T follicular helper cell (primary cell): ENCODE measurements around the gene CHST13.
"Not testable (repeated sequence)": the region's sequence is repeated elsewhere in the genome, so short reads cannot be mapped to it uniquely, and the experiment has no call there.

Source experiments
- DNase-seq: peaks from one replicate; pipeline ENCODE4 v3.0.0-alpha.2; 2020; ENCODE audit warnings: low read depth

Gene CHST13

GRCh38 chr3:126525853-126526667, 2.1 kb downstream of the CHST13 start:
- no peak for DNase-seq

GRCh38 chr3:126526668-126527005, 2.7 kb downstream of the CHST13 start:
- no peak for DNase-seq

GRCh38 chr3:126527006-126527405, 3.1 kb downstream of the CHST13 start:
- no peak for DNase-seq

- no peak for DNase-seq
Measured at GRCh38 chr3:126527455-126528211, 3.7 kb downstream of the CHST13 start.

- no peak for DNase-seq
Measured at GRCh38 chr3:126528419-126528799, 4.5 kb downstream of the CHST13 start.

DNA sequence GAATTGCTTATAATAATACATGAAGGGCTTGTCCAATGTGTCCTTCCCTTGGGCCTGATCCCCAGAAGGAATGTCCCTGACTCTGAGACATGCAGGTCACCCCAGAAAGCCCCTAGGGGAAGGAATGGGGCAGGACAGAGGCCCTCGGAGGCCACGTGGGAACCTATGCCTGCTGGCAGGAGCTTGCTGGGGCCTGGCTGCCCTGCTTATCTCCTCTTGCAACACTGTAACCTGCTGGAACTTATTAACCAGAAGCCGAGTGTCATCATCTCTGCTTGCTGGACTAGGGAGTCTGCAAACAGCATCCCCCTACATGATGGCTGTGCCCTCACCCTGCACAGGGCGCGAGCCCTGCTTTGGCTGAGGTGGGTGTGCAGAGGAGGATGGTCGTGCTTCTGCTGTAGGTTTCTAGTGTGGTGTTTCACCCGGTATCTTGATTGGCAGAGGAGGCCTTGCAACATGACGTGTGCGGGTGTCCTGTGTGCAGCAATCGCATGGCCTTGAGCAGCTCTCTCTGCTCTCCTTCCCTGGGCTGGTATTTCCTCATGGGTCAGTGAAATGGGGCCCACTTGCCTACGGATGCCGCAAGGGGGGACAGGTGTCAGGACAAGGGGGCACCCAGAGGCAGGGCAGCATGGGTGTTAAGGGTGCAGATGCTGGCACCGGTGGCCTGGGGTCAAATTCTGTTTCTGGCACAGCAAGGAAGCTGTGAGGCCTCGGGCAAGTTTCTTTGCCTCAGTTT, 5.0 kb downstream of the CHST13 start:
- no peak for DNase-seq

DNA sequence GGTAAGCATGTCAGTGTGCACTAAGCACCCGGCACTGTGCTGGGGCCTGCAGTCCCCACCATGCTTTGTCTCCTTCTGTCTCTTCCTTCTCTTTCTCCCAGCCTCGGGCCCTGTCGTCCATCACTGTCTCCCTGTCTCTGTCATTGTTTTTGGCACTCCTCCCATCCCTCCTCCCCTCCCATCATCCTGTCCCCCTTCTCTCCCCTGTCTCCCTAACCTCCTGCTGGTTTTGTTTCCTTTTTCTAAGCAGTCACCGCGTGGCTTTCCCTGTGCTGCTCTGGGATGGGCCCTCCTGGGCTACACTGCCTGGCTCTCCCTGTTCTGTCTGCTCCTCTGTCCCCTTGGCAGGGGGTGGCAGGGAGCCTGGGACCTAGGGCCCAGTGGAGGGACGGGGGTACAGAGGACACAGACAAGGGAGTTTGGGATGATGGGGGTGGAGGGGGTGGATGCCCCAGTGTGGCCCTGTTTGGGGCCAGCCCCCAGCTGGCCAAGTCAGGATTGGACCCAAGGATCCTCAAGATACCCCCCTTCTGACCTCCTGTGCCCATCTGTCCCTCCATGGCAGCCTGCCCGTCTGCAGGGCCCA, 5.7 kb downstream of the CHST13 start:
- no peak for DNase-seq

DNA sequence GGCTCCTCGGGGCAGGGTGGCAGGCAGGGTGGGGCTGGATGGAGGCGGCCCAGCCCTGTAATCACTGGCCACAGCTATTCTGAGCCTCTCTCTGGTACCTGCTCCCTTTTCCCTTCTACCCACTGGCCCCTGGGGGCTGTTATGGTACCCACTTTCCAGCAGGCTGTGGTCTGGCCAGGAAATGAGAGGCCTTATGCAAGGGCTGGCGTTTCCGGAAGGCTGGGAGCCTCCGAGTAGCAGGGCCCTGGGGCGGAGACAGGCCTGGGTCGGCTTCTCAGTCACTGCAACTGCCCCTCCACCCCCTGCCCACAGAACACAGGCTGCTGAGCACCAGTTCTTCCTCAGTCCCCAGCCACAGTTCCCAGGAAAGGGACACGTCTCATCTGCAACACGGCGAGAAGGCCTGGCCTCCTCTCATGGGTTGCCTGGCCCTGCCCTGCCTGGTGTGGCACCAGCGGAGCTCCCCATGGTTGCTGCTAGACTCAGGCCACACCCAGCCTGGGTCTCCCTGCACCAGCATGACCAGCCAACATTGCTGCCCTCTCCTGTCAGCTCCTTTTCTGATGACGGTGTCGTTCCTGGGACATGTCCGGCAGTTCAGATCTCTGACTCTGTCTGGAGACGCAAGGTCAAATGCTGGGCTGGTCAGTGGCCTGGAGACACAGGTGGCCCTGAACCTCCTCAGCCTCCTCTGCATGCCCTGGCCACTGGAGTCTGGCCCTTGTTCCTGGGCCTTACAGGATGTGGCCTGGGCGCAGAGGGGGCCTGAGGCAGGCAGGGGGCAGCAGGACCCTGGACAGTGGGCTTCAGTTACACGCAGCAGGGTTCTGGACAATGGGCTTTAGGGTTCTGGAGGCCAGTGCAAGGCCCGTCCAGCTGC, 6.5 kb downstream of the CHST13 start:
- DNase-seq: no peak

- DNase-seq: no peak
Measured at GRCh38 chr3:126531051-126531330, 7.0 kb downstream of the CHST13 start.

DNA sequence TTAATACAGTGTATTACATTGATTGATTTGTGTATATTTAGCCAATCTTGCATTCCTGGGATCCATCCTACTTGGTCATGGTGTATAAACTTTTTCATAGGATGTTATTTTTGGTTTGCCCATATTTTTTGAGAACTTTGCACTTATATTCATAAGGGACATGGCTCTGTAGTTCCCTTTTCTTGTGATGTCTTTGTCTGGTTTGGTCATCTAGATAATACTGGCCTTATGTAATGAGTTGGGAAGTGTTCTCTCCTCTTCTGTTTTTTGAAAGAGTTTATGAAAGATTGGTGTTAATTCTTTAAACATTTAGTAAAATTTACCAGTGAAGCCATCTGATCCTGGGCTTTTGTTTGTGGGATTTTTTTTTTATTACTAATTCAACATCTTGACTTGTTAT, 9.6 kb downstream of the CHST13 start:
- DNase-seq: no peak

- DNase-seq: not testable (repeated sequence)
Measured at GRCh38 chr3:126534716-126535115, 10.8 kb downstream of the CHST13 start.

GRCh38 chr3:126535636-126536035, 11.7 kb downstream of the CHST13 start:
- no peak for DNase-seq

DNA sequence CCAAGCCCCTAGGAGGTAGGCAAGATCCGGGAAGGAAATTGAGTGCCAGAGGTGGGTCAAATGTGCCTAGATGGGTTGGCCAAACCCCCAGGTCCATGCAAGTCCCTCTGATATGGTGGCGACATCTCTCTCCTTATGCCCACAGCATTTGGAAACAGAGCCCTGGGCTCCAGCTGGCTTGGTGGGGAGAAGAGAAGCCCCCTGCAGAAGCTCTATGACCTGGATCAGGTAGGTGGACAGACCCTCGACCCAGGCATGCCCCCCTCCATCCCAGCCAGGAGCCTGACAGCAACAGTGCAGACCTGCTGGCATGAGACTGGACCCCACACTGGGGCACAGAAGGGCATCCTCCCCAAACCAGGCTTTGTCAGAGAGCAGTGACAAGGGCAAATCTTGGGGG, 12.2 kb downstream of the CHST13 start:
- no peak for DNase-seq

- DNase-seq: no peak
Measured at GRCh38 chr3:126537116-126537729, 13.3 kb downstream of the CHST13 start.

- no peak for DNase-seq
Measured at GRCh38 chr3:126537730-126538281, 13.9 kb downstream of the CHST13 start.

- no peak for DNase-seq
Measured at GRCh38 chr3:126538316-126538715, 14.4 kb downstream of the CHST13 start.

- no peak for DNase-seq
Measured at GRCh38 chr3:126538966-126539365, 15.0 kb downstream of the CHST13 start.

DNA sequence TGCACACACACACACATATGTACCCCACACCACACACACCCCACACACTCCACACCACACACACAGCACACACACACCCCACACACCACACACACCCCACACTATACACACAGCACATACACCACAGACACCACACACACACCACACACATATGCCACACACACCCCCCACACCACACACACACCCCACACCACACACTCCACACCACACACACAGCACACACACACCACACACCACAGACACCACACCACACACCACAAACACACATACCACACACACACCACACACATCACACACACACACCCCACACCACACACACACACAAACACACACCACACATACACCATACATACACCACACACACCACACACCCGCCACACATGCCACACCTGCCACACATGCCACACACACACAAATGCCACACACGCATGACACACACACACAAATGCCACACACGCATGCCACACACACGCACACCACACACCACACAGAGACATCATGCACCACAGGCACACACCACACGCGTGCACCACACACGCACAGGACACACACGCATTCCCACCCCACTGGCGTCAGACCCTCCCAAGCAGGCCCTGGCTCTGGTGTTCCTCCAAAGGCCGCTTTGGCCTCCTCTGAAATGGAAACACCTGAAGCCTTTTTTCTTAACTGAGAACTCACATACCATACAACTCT, 15.7 kb downstream of the CHST13 start:
- DNase-seq: no peak

DNA sequence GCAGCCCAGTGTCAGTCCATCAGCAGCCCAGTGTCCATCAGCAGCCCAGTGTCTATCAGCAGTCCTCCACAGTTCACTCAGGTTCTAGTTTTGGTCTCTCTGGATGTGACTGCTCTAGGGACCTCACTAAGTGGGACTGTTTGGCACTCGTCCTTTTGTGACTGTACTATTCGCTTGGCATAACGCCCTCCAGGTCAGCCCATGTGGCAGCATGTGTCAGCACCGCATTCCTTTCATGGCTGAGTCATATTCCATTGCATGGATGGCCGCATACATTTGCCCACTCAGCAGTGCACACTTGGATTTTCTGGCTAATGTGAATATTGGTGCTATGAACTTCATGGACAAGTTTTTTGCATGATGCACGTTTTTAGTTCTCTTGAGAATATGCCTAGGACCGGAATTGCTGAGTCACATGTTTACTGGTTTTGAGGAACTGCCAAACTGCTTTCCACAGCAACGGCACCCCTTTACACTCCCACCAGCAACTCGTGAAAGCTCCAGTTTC, 16.4 kb downstream of the CHST13 start:
- no peak for DNase-seq
